Small intestine (tissue), 7 donors: ENCODE data around the gene CLDN34. TPM values are rescaled to one million over a fixed set of nuclear protein-coding genes. Genes with fewer than 3 reads are reported as not detected.

Experiments used
- DNase-seq, 2 donors: peaks; one replicate each; pipeline versions ENCODE4 v3.0.0 to v3.0.0-alpha.2; 2013
- FAIRE-seq: peaks from 2 replicates; lab custom pipeline; 2012; peaks lifted over from hg19 to GRCh38; lab: Jason Lieb, UNC
- H3K27ac ChIP-seq, 3 donors: one replicate each; pipeline ENCODE4 v1.5.1; 2013; ENCODE audit warnings: low read length in 2 of 3, mild to moderate bottlenecking in 2 of 3, control low read depth in 1 of 3, inconsistent platforms in 1 of 3, low read depth in 1 of 3, moderate library complexity in 1 of 3
- H3K27me3 ChIP-seq, 3 donors: one replicate each; pipeline ENCODE4 v1.6.1; 2013; ENCODE audit warnings: low read length in 3 of 3, inconsistent platforms in 1 of 3; ENCODE audit not compliant: control insufficient read depth in 3 of 3, insufficient read depth in 3 of 3
- H3K36me3 ChIP-seq, 3 donors: one replicate each; pipeline ENCODE4 v1.6.1; 2013; ENCODE audit warnings: low read length in 3 of 3, inconsistent platforms in 1 of 3, low read depth in 1 of 3, mild to moderate bottlenecking in 1 of 3, moderate library complexity in 1 of 3; ENCODE audit not compliant: control insufficient read depth in 3 of 3, insufficient read depth in 2 of 3
- H3K4me1 ChIP-seq, 3 donors: one replicate each; pipeline ENCODE4 v1.6.1; 2013; ENCODE audit warnings: low read length in 2 of 3, inconsistent platforms in 1 of 3, low read depth in 1 of 3, mild to moderate bottlenecking in 1 of 3, moderate library complexity in 1 of 3; ENCODE audit not compliant: control insufficient read depth in 3 of 3, insufficient read depth in 2 of 3
- H3K4me3 ChIP-seq, 3 donors: one replicate each; pipeline ENCODE4 v1.5.1; 2013; ENCODE audit warnings: low read length in 3 of 3, control low read depth in 1 of 3, inconsistent platforms in 1 of 3, low read depth in 1 of 3, mild to moderate bottlenecking in 1 of 3, moderate library complexity in 1 of 3
- H3K9me3 ChIP-seq, 2 donors: one replicate each; pipeline ENCODE4 v1.6.1; 2013; ENCODE audit warnings: low read depth in 1 of 2, low read length in 1 of 2; ENCODE audit not compliant: control insufficient read depth in 2 of 2, insufficient read depth in 1 of 2
- WGBS, 3 donors: extraction: QIAGEN DNeasy Blood & Tissue Kit; methylation state at CpG; one replicate each; pipeline ENCODE4 v1.1.7; 2013; 5-methylcytosine and 5-hydroxymethylcytosine counted together
- polyA plus RNA-seq, 4 donors: library from polyadenylated mRNA; stranded (reverse) in 3 of 4; unstranded in 1 of 4; fragments of 200-250 nt in 3 of 4; fragments of 120-200 nt in 1 of 4; gene quantifications; one replicate each; pipeline versions ENCODE4 v1.2.1 to v1.2.3, GENCODE V29; 2013
- donor health status: healthy with polysubstance abuse.
- donor health status: control.
- donor health status: control.
- donor health status: Bipolar disorder and iron deficiency.
- donor health status: healthy.

The CLDN34 gene
- polyA plus RNA-seq, 4 donors: 0.10 TPM; not detected in 3

DNA sequence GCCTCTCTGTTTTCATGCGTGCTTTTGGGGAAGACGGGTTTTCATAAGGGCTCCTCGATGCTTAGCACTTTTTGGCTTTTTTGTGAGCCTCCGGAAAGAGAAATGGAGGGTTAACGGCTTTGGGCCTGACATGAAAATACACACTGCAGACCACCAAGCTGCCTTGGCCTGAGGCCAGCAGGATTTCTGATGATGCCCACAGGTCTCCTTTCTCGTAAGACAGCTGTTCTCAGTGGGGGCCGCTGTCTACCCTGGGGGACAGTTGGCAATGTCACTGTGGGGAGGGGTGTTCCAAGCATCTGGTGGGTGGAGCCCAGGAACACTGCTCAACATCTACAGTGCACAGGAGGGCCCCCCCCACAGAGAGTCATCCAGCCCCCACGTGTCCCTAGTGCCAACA is 29.4 kb upstream of the CLDN34 start:
- no peaks in the 10 kb centered on the region for H3K9me3 ChIP-seq
- no peak for FAIRE-seq
- no peak for DNase-seq
- H3K4me1 ChIP-seq: no peaks in the 10 kb centered on the region
- H3K4me3 ChIP-seq: no peak overlapping the region
- H3K27ac ChIP-seq: no peak overlapping the region
- 85 to 93% (median 86%) methylated on average over 8 of the region's 8 CpGs for WGBS, 3 donors
- peaks cover 0 to 36% (median 0%) of the 10 kb centered on the region in 3 donors for H3K36me3 ChIP-seq
- H3K27me3 ChIP-seq: no peaks in the 10 kb centered on the region

DNA sequence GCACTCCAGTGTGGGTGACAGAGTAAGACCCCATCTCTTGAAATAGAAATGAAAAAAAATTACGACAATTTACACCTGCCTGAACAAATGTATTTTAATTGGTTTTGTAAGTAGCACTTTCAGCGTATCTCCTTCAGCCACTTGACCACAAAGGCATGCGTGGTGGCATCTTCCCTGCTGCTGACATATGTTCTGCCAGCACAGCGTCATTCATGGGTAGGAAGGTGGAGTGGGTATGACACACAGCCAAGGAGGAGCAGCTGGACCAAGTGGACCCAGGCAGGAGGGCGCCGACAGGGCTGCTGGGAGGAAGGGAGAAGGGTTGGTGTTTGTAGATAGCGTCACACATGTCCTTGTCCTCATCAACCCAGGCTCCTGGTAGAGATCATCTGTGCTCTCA is 28.6 kb upstream of the CLDN34 start:
- H3K27ac ChIP-seq: no peak overlapping the region
- FAIRE-seq (no peak), DNase-seq (no peak)
- 92 to 98% (median 93%) methylated on average over 7 of the region's 7 CpGs for WGBS, 3 donors
- H3K36me3 ChIP-seq: peaks cover 0 to 33% (median 0%) of the 10 kb centered on the region in 3 donors
- H3K4me1 ChIP-seq: no peaks in the 10 kb centered on the region
- H3K4me3 ChIP-seq: no peak overlapping the region
- no peaks in the 10 kb centered on the region for H3K27me3 ChIP-seq
- no peaks in the 10 kb centered on the region for H3K9me3 ChIP-seq

GRCh38 chrX:9940421-9940820 is 26.7 kb upstream of the CLDN34 start:
- Histone ChIP-seq H3K4me1 (no peaks in the 10 kb centered on the region), H3K9me3 (no peaks in the 10 kb centered on the region), H3K36me3 (peaks cover 0 to 39% (median 0%) of the 10 kb centered on the region in 3 donors), H3K4me3 (no peak overlapping the region), H3K27ac (no peak overlapping the region), H3K27me3 (no peaks in the 10 kb centered on the region)
- no peak for FAIRE-seq
- 80 to 98% (median 90%) methylated on average over 14 of the region's 14 CpGs for WGBS, 3 donors
- no peak for DNase-seq

DNA sequence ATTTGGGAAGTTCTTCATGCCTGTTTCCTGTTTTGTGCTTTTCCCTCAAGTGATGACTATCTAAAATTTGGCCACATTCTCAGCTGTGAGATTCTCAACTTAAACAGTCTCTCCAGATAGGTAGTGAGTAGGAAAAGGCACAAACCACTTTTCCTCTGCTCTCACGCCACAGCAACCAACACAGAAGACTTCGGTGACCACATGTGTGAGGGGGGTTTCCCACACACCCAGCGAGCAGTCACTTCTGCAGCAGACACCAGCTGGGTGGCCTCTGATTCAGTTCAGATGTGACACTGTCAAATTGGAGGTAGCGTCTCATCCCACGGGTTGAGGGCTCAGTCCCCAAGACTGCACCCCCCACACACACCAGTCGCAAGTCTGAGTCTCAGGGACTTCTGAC is 25.1 kb upstream of the CLDN34 start:
- DNase-seq (no peak), FAIRE-seq (no peak)
- Histone ChIP-seq H3K9me3 (no peaks in the 10 kb centered on the region), H3K27me3 (no peaks in the 10 kb centered on the region), H3K36me3 (peaks cover 0 to 49% (median 0%) of the 10 kb centered on the region in 3 donors), H3K4me1 (no peaks in the 10 kb centered on the region), H3K27ac (no peak overlapping the region), H3K4me3 (no peak overlapping the region)
- WGBS, 3 donors: 66 to 78% (median 73%) methylated on average over 6 of the region's 6 CpGs

GRCh38 chrX:9943420-9943819 is 23.7 kb upstream of the CLDN34 start:
- Histone ChIP-seq H3K36me3 (peaks cover 0 to 43% (median 0%) of the 10 kb centered on the region in 3 donors), H3K4me1 (no peaks in the 10 kb centered on the region), H3K4me3 (no peak overlapping the region), H3K9me3 (no peaks in the 10 kb centered on the region), H3K27me3 (no peaks in the 10 kb centered on the region), H3K27ac (no peak overlapping the region)
- FAIRE-seq (no peak), DNase-seq (no peak)
- 88 to 93% (median 91%) methylated on average over 5 of the region's 5 CpGs for WGBS, 3 donors

- H3K4me1 ChIP-seq: no peaks in the 10 kb centered on the region
- H3K27me3 ChIP-seq: no peaks in the 10 kb centered on the region
- H3K4me3 ChIP-seq: no peak overlapping the region
- FAIRE-seq (no peak), DNase-seq (no peak)
- no peaks in the 10 kb centered on the region for H3K9me3 ChIP-seq
- 75 to 87% (median 86%) methylated on average over 10 of the region's 10 CpGs for WGBS, 3 donors
- H3K36me3 ChIP-seq: peaks cover 0 to 35% (median 0%) of the 10 kb centered on the region in 3 donors
- H3K27ac ChIP-seq: no peak overlapping the region
Observed at GRCh38 chrX:9947131-9947794, 19.9 kb upstream of the CLDN34 start.

DNA sequence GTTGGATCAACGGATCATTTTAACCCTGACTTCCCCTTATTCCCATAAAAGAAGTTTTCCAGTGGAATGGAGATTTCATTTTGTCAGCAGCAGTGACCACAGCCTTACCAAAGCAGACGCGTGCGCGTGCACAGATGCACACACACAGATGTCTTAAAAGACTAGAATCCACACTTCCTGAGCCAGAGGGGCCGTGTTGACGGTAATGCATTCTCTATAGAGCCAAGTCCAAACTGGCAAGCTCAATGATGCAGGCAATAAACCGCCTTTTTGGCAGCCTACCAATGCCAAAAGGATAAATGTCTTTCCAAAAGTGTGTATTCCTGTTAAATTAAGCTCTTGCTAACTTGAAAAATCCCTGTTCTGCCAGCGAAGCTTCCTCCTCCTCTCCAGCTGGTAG is 18.8 kb upstream of the CLDN34 start:
- H3K4me1 ChIP-seq: no peaks in the 10 kb centered on the region
- H3K4me3 ChIP-seq: no peak overlapping the region
- FAIRE-seq (no peak), DNase-seq (no peak)
- H3K9me3 ChIP-seq: peaks cover 0 to 7% of the 10 kb centered on the region in 2 donors
- H3K27ac ChIP-seq: no peak overlapping the region
- peaks cover 0 to 32% (median 0%) of the 10 kb centered on the region in 3 donors for H3K36me3 ChIP-seq
- no peaks in the 10 kb centered on the region for H3K27me3 ChIP-seq
- WGBS, 3 donors: 80 to 83% (median 82%) methylated on average over 9 of the region's 9 CpGs

DNA sequence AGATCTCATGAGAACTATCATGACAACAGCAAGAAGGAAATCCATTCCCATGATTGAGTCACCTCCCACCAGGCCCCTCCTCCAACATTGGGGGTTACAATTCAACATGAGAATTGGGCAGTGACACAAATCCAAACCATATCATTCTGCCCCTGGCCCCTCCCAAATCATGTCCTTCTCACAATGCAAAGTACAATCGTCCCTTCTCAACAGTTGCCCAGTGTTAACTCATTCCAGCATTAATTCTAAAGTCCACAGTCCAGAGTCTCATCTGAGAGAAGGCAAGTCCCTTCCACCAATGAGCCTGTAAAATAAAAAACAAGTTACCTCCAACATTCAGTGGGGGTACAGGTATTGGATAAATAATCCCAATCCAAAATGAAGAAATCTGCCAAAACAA is 14.9 kb upstream of the CLDN34 start:
- peaks cover 0 to 9% (median 0%) of the 10 kb centered on the region in 3 donors for H3K36me3 ChIP-seq
- no peaks in the 10 kb centered on the region for H3K27me3 ChIP-seq
- H3K9me3 ChIP-seq: peaks cover 0 to 7% of the 10 kb centered on the region in 2 donors
- no peak overlapping the region for H3K27ac ChIP-seq
- H3K4me3 ChIP-seq: no peak overlapping the region
- FAIRE-seq (no peak), DNase-seq (peak; percentile 45 to 80)
- no peaks in the 10 kb centered on the region for H3K4me1 ChIP-seq
- 16 to 46% (median 27%) methylated on average over 1 of the region's 1 CpG for WGBS, 3 donors

DNA sequence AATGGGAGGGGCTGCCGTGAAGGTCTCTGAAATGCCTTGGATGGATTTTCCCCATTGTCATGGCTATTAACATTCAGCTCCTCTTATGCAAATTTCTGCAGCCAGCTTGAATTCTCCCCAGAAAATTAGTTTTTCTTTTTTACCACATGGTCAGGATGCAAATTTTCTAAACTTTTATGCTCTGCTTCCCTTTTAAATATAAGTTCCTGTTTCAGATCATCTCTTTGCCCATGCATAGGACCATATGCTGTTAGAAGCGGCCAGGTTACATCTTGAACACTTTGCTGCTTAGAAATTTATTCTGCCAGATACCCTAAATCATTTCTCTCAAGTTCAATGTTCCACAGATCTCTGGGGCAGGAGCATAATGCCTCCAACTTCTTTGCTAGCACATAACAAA is 13.8 kb upstream of the CLDN34 start:
- H3K4me3 ChIP-seq: no peak overlapping the region
- FAIRE-seq: no peak
- H3K27me3 ChIP-seq: no peaks in the 10 kb centered on the region
- DNase-seq: no peak
- H3K36me3 ChIP-seq: peaks cover 0 to 7% (median 0%) of the 10 kb centered on the region in 3 donors
- no peaks in the 10 kb centered on the region for H3K4me1 ChIP-seq
- no peak overlapping the region for H3K27ac ChIP-seq
- H3K9me3 ChIP-seq: peaks cover 0 to 7% of the 10 kb centered on the region in 2 donors
- WGBS, 3 donors: 86 to 90% (median 87%) methylated on average over 2 of the region's 2 CpGs
